ENCODE data around the gene SLC12A7.

DNA sequence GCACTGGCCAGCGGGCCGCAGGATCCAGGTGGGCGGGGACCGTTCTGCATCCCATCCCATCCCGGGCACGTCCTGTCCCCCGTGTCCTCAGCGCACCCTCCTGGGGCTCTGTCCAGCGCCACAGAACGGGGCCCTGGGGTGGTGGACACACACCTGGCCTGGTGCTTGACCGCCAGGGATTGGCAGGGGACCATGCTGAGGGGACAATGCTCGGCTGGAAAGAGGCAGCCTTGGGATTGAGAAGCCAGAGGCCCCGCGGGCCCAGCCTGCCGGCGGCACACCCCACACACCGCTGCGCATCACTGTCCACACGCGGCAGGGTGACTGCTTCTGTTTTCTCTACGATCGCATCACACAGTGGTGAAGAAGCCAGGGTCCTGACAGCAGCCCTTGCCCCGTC, 33.0 kb downstream of the SLC12A7 start:
- TF ChIP-seq, protein P1, sequence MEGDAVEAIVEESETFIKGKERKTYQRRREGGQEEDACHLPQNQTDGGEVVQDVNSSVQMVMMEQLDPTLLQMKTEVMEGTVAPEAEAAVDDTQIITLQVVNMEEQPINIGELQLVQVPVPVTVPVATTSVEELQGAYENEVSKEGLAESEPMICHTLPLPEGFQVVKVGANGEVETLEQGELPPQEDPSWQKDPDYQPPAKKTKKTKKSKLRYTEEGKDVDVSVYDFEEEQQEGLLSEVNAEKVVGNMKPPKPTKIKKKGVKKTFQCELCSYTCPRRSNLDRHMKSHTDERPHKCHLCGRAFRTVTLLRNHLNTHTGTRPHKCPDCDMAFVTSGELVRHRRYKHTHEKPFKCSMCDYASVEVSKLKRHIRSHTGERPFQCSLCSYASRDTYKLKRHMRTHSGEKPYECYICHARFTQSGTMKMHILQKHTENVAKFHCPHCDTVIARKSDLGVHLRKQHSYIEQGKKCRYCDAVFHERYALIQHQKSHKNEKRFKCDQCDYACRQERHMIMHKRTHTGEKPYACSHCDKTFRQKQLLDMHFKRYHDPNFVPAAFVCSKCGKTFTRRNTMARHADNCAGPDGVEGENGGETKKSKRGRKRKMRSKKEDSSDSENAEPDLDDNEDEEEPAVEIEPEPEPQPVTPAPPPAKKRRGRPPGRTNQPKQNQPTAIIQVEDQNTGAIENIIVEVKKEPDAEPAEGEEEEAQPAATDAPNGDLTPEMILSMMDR (IDR thresholded peaks at IDR 0.05), result no peak
- TF ChIP-seq POLR2A (IDR thresholded peaks at IDR 0.05), result no peak
